Esophagus squamous epithelium (tissue), 5 donors: ENCODE measurements around the gene VMAC. TPM values are rescaled to one million over a fixed set of nuclear protein-coding genes. Genes with fewer than 3 reads are reported as not detected.

Source experiments
- DNase-seq: peaks from one replicate; lab custom pipeline; 2025; lab: John Stamatoyannopoulos, UW
- H3K27ac ChIP-seq, 4 donors: fragments of 200-600 bp; sonication (generic); one replicate each; pipeline ENCODE4 v1.5.1; 2016 to 2019; ENCODE audit warnings: mild to moderate bottlenecking in 1 of 4
- H3K27me3 ChIP-seq, 4 donors: fragments of 200-600 bp; sonication (generic); 1 replicate in 3 of 4; 2 replicates in 1 of 4; pipeline versions ENCODE4 v1.5.1 to v1.6.0; 2017 to 2021; ENCODE audit warnings: antibody characterized with exemption in 1 of 4
- H3K36me3 ChIP-seq, 3 donors: fragments of 200-600 bp; sonication (generic); one replicate each; pipeline ENCODE4 v1.5.1; 2016 to 2019
- H3K4me1 ChIP-seq, 3 donors: fragments of 200-600 bp; sonication (generic); one replicate each; pipeline ENCODE4 v1.5.1; 2017 to 2019
- H3K4me3 ChIP-seq, 4 donors: fragments of 200-600 bp; sonication (generic); 1 replicate in 3 of 4; 2 replicates in 1 of 4; pipeline ENCODE4 v1.5.1; 2016 to 2019; ENCODE audit warnings: mild to moderate bottlenecking in 2 of 4, moderate library complexity in 1 of 4
- H3K9me3 ChIP-seq, 3 donors: fragments of 200-600 bp; sonication (generic); one replicate each; pipeline ENCODE4 v1.5.1; 2016 to 2019
- POLR2A ChIP-seq, 4 donors: fragments of 450-650 bp; IDR thresholded peaks; one replicate each; pipeline ENCODE4 v1.6.1; 2017; ENCODE audit warnings: antibody characterized with exemption in 4 of 4, mild to moderate bottlenecking in 4 of 4, moderate library complexity in 3 of 4
- WGBS, 2 donors: methylation state at CpG; one replicate each; pipeline ENCODE4 v1.1.5; 2018; 5-methylcytosine and 5-hydroxymethylcytosine counted together
- intact Hi-C: fragments of 100-400 bp; cut with DNase I; formaldehyde crosslinking; loops from one replicate; pipeline ENCODE4 v1.15.0; 2022
- total RNA-seq, 4 donors: library from RNA; depleted of rRNA; stranded (reverse); fragments of >200 nt; gene quantifications; one replicate each; pipeline ENCODE4 v1.1.0, GENCODE V29; 2016
- TF ChIP-seq, protein P1 (sequence below), 6 experiments: fragments of 450-650 bp in 4 of 6; fragments of 200-600 bp in 2 of 6; sonication (generic) in 2 of 6; IDR thresholded peaks; one replicate each; pipeline ENCODE4 v1.5.1; 2016 to 2019; ENCODE audit warnings: antibody characterized with exemption in 6 of 6, mild to moderate bottlenecking in 4 of 6, moderate library complexity in 4 of 6
- donor health status: DM: yes; HTN: yes; CAD: no.

The VMAC gene
- total RNA-seq, 4 donors from 2014 or later: 3.1 to 8.6 (median 5.6) TPM

GRCh38 chr19:5927441-5927821, 22.8 kb downstream of the VMAC start:
- H3K27ac ChIP-seq: peak overlapping the region; percentile 24 to 82 (median 67)
- intact Hi-C loops: no loop called here
- no peaks in the 10 kb centered on the region for H3K27me3 ChIP-seq
- H3K36me3 ChIP-seq: peaks cover 27 to 100% (median 65%) of the 10 kb centered on the region in 3 donors
- H3K4me1 ChIP-seq: peaks cover 0 to 28% (median 5%) of the 10 kb centered on the region in 3 donors
- no peaks in the 10 kb centered on the region for H3K9me3 ChIP-seq
- WGBS, 2 donors: 64 to 84% methylated on average over 6 of the region's 8 CpGs
- no peak for TF ChIP-seq POLR2A (IDR thresholded peaks at IDR 0.05)
- TF ChIP-seq, protein P1, sequence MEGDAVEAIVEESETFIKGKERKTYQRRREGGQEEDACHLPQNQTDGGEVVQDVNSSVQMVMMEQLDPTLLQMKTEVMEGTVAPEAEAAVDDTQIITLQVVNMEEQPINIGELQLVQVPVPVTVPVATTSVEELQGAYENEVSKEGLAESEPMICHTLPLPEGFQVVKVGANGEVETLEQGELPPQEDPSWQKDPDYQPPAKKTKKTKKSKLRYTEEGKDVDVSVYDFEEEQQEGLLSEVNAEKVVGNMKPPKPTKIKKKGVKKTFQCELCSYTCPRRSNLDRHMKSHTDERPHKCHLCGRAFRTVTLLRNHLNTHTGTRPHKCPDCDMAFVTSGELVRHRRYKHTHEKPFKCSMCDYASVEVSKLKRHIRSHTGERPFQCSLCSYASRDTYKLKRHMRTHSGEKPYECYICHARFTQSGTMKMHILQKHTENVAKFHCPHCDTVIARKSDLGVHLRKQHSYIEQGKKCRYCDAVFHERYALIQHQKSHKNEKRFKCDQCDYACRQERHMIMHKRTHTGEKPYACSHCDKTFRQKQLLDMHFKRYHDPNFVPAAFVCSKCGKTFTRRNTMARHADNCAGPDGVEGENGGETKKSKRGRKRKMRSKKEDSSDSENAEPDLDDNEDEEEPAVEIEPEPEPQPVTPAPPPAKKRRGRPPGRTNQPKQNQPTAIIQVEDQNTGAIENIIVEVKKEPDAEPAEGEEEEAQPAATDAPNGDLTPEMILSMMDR (IDR thresholded peaks at IDR 0.05): no peak
- H3K4me3 ChIP-seq: no peak overlapping the region
- no peak for DNase-seq

DNA sequence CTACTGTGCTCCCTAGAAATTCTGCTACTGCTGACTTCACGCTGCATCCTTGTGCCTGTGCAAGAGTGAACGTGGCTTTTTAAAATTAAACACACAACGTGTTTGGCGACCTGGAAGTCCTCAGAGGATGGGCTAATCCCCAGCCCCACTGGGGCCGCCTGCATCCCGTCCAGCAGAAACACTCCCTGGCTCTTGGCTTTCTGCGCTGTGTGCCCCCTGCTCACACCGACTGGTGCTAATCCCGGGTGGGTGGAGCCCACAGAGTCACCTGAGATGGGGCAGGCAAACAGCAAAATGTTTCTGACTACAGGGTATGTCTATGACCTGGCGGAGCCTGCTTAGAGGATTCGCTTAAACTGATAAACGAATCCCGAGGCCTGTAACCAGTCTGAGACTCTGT, 24.5 kb downstream of the VMAC start:
- 88% methylated on average over 2 of the region's 13 CpGs; no CpG with 5 or more reads in 1 of the 2 donors for WGBS, 2 donors
- no peak for DNase-seq
- TF ChIP-seq, protein P1 (IDR thresholded peaks at IDR 0.05): no peak
- TF ChIP-seq POLR2A (IDR thresholded peaks at IDR 0.05): no peak
- Histone ChIP-seq H3K36me3 (peaks cover 24 to 100% (median 55%) of the 10 kb centered on the region in 3 donors), H3K4me1 (peaks cover 0 to 41% (median 6%) of the 10 kb centered on the region in 3 donors), H3K4me3 (no peak overlapping the region), H3K27ac (peak overlapping the region in 2 of 4 donors; percentile 7 to 21), H3K9me3 (no peaks in the 10 kb centered on the region), H3K27me3 (no peaks in the 10 kb centered on the region)
- intact Hi-C loops: no loop called here

- Histone ChIP-seq H3K4me1 (peaks cover 0 to 45% (median 10%) of the 10 kb centered on the region in 3 donors), H3K27ac (peak overlapping the region in 1 of 4 donors; percentile 21), H3K4me3 (no peak overlapping the region), H3K27me3 (no peaks in the 10 kb centered on the region), H3K36me3 (peaks cover 20 to 97% (median 50%) of the 10 kb centered on the region in 3 donors), H3K9me3 (no peaks in the 10 kb centered on the region)
- DNase-seq: no peak
- intact Hi-C loops: no loop called here
- WGBS, 2 donors: 79 to 80% methylated on average over 1 to 3 of the region's 14 CpGs
- TF ChIP-seq, protein P1 (IDR thresholded peaks at IDR 0.05): no peak
- no peak for TF ChIP-seq POLR2A (IDR thresholded peaks at IDR 0.05)
Measured at GRCh38 chr19:5929625-5930024, 25.0 kb downstream of the VMAC start.

DNA sequence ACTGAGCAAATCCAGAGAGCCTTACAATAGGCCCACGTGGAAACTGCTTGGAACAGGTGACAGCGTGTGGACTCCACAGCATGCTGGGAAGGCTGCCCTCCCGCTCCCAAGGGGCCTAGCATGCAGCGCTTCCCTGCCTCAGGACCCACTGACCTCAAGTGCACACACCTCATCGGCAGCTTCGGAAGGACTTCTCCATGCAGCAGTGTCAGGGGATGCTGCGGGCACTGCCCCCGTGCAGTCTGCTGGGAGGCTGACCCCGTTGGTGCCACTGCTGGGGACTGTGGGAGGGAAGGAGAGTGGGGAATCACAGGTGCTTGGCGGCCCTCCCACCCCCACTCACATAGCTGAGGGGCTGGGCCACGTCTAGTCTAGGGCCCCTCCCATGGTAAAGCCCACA, 26.6 kb downstream of the VMAC start:
- Histone ChIP-seq H3K4me3 (no peak overlapping the region), H3K27ac (no peak overlapping the region), H3K4me1 (peaks cover 0 to 53% (median 19%) of the 10 kb centered on the region in 3 donors), H3K27me3 (no peaks in the 10 kb centered on the region), H3K36me3 (peaks cover 11 to 97% (median 39%) of the 10 kb centered on the region in 3 donors), H3K9me3 (no peaks in the 10 kb centered on the region)
- intact Hi-C loops: no loop called here
- DNase-seq: no peak
- TF ChIP-seq, protein P1 (IDR thresholded peaks at IDR 0.05): no peak
- no peak for TF ChIP-seq POLR2A (IDR thresholded peaks at IDR 0.05)
- WGBS, 2 donors: 58 to 87% methylated on average over 2 to 3 of the region's 11 CpGs

- 83 to 97% methylated on average over 11 to 12 of the region's 18 CpGs for WGBS, 2 donors
- H3K36me3 ChIP-seq: peaks cover 7 to 97% (median 39%) of the 10 kb centered on the region in 3 donors
- no peak for TF ChIP-seq POLR2A (IDR thresholded peaks at IDR 0.05)
- TF ChIP-seq, protein P1 (IDR thresholded peaks at IDR 0.05): no peak
- intact Hi-C loops: no loop called here
- H3K4me1 ChIP-seq: peaks cover 0 to 44% (median 19%) of the 10 kb centered on the region in 3 donors
- H3K27me3 ChIP-seq: no peaks in the 10 kb centered on the region
- no peak for DNase-seq
- no peaks in the 10 kb centered on the region for H3K9me3 ChIP-seq
- no peak overlapping the region for H3K4me3 ChIP-seq
- no peak overlapping the region for H3K27ac ChIP-seq
Measured at GRCh38 chr19:5932146-5932545, 27.5 kb downstream of the VMAC start.
